H9 (cell line): ENCODE data around the gene SESTD1. TPM values are rescaled to one million over a fixed set of nuclear protein-coding genes. Genes with fewer than 3 reads are reported as not detected.

Source experiments
- DNase-seq: peaks from one replicate; pipeline ENCODE4 v3.0.0-alpha.2; 2017
- H2AFZ ChIP-seq: one replicate; pipeline ENCODE4 v1.6.1; 2013; ENCODE audit warnings: mild to moderate bottlenecking, low read length, control low read depth, moderate library complexity
- H2AK5ac ChIP-seq: 2 replicates; pipeline ENCODE4 v1.6.1; 2013; ENCODE audit warnings: low read length, control low read depth, mixed read lengths; ENCODE audit not compliant: insufficient read length
- H2BK120ac ChIP-seq: one replicate; pipeline ENCODE4 v1.6.1; 2013; ENCODE audit warnings: low read depth, mild to moderate bottlenecking, low read length, control low read depth, inconsistent platforms; ENCODE audit not compliant: poor library complexity, severe bottlenecking
- H2BK12ac ChIP-seq: 2 replicates; pipeline ENCODE4 v1.6.1; 2013; ENCODE audit warnings: low read length, control low read depth, mixed read lengths, low read depth; ENCODE audit not compliant: insufficient read length
- H2BK15ac ChIP-seq: 2 replicates; pipeline ENCODE4 v1.6.1; 2013; ENCODE audit warnings: low read depth, low read length, control low read depth
- H2BK20ac ChIP-seq: one replicate; pipeline ENCODE4 v1.6.1; 2013; ENCODE audit warnings: low read depth, mild to moderate bottlenecking, low read length, control low read depth, inconsistent platforms; ENCODE audit not compliant: poor library complexity, severe bottlenecking
- H2BK5ac ChIP-seq: 2 replicates; pipeline ENCODE4 v1.6.1; 2013; ENCODE audit warnings: low read length, control low read depth, mixed read lengths; ENCODE audit not compliant: insufficient read length
- H3K14ac ChIP-seq: 2 replicates; pipeline ENCODE4 v1.6.1; 2013; ENCODE audit warnings: low read length, control low read depth; ENCODE audit not compliant: insufficient read depth
- H3K18ac ChIP-seq: 2 replicates; pipeline ENCODE4 v1.6.1; 2013; ENCODE audit warnings: low read depth, mild to moderate bottlenecking, mixed read lengths, low read length, control low read depth; ENCODE audit not compliant: insufficient read length
- H3K23ac ChIP-seq: 2 replicates; pipeline ENCODE4 v1.6.1; 2013; ENCODE audit warnings: low read length, control low read depth, mixed read lengths, low read depth; ENCODE audit not compliant: insufficient read length
- H3K23me2 ChIP-seq: 2 replicates; pipeline ENCODE4 v1.6.1; 2013; ENCODE audit warnings: low read depth, mild to moderate bottlenecking, mixed read lengths, low read length, control low read depth; ENCODE audit not compliant: insufficient read length, poor library complexity, severe bottlenecking
- H3K27ac ChIP-seq: 2 replicates; pipeline ENCODE4 v1.5.1; 2013; ENCODE audit warnings: low read length, control low read depth, mixed read lengths, low read depth; ENCODE audit not compliant: insufficient read length
- H3K27me3 ChIP-seq: 2 replicates; pipeline ENCODE4 v1.6.1; 2013; ENCODE audit warnings: low read length, control low read depth, inconsistent platforms; ENCODE audit not compliant: insufficient read depth
- H3K4ac ChIP-seq: 2 replicates; pipeline ENCODE4 v1.6.1; 2013; ENCODE audit warnings: low read depth, mild to moderate bottlenecking, control low read depth, inconsistent platforms, low read length, moderate library complexity
- H3K4me1 ChIP-seq: 2 replicates; pipeline ENCODE4 v1.6.1; 2013; ENCODE audit warnings: low read length, control low read depth, inconsistent platforms; ENCODE audit not compliant: insufficient read depth
- H3K4me2 ChIP-seq: 2 replicates; pipeline ENCODE4 v1.6.1; 2013; ENCODE audit warnings: low read length, control low read depth, mixed read lengths; ENCODE audit not compliant: insufficient read length, insufficient read depth
- H3K56ac ChIP-seq: 2 replicates; pipeline ENCODE4 v1.6.1; 2013; ENCODE audit warnings: low read depth, mild to moderate bottlenecking, mixed read lengths, low read length, control low read depth; ENCODE audit not compliant: insufficient read length
- H3K79me1 ChIP-seq: 2 replicates; pipeline ENCODE4 v1.6.1; 2013; ENCODE audit warnings: low read depth, mild to moderate bottlenecking, moderate library complexity, low read length, control low read depth, inconsistent platforms; ENCODE audit not compliant: insufficient read depth, poor library complexity, severe bottlenecking
- H3K79me2 ChIP-seq: 2 replicates; pipeline ENCODE4 v1.6.1; 2013; ENCODE audit warnings: low read length, control low read depth, inconsistent platforms; ENCODE audit not compliant: insufficient read depth
- H3K9ac ChIP-seq: 2 replicates; pipeline ENCODE4 v1.6.1; 2013; ENCODE audit warnings: low read length, control low read depth, mixed read lengths; ENCODE audit not compliant: insufficient read length; ENCODE audit errors: extremely low read depth
- H3K9me3 ChIP-seq: one replicate; pipeline ENCODE4 v1.6.1; 2013; ENCODE audit warnings: low read depth, low read length, inconsistent platforms; ENCODE audit not compliant: control insufficient read depth
- H3T11ph ChIP-seq: one replicate; pipeline ENCODE4 v1.6.1; 2013; ENCODE audit warnings: mild to moderate bottlenecking, low read length, control low read depth, inconsistent platforms
- H4K20me1 ChIP-seq: one replicate; pipeline ENCODE4 v1.6.1; 2013; ENCODE audit not compliant: control insufficient read depth, insufficient read length, insufficient read depth
- H4K5ac ChIP-seq: 2 replicates; pipeline ENCODE4 v1.6.1; 2013; ENCODE audit warnings: low read depth, mild to moderate bottlenecking, mixed read lengths, low read length, control low read depth; ENCODE audit not compliant: insufficient read length
- H4K8ac ChIP-seq: replicated peaks from 2 replicates; pipeline ENCODE4 v1.6.1; 2013; ENCODE audit warnings: low read length, control low read depth, mixed read lengths, low read depth; ENCODE audit not compliant: insufficient read length
- H4K91ac ChIP-seq: 2 replicates; pipeline ENCODE4 v1.6.1; 2013; ENCODE audit warnings: low read depth, mild to moderate bottlenecking, moderate library complexity, mixed read lengths, low read length, control low read depth; ENCODE audit not compliant: insufficient read length
- H3K27ac Mint-ChIP-seq, 3 experiments: 2 replicates in 2 of 3; 3 replicates in 1 of 3; pipeline ENCODE4 v1.8.0; 2020 to 2021; ENCODE audit warnings: mixed read lengths in 3 of 3, mild to moderate bottlenecking in 1 of 3, moderate library complexity in 1 of 3
- H3K27me3 Mint-ChIP-seq: 2 replicates; pipeline ENCODE4 v1.8.0; 2021; ENCODE audit warnings: low read depth, mild to moderate bottlenecking, moderate library complexity, mixed read lengths
- H3K36me3 Mint-ChIP-seq, 3 experiments: 2 replicates in 2 of 3; 3 replicates in 1 of 3; pipeline ENCODE4 v1.8.0; 2020 to 2021; ENCODE audit warnings: low read depth in 3 of 3, mixed read lengths in 3 of 3; ENCODE audit not compliant: insufficient read depth in 1 of 3
- H3K4me1 Mint-ChIP-seq, 2 experiments: 2 replicates each; pipeline ENCODE4 v1.8.0; 2020; ENCODE audit warnings: mixed read lengths in 2 of 2
- H3K4me3 Mint-ChIP-seq, 2 experiments: 2 replicates in 1 of 2; 3 replicates in 1 of 2; pipeline ENCODE4 v1.8.0; 2020 to 2021; ENCODE audit warnings: mild to moderate bottlenecking in 2 of 2, mixed read lengths in 2 of 2, moderate library complexity in 1 of 2
- H3K9me3 Mint-ChIP-seq, 2 experiments: 2 replicates in 1 of 2; 3 replicates in 1 of 2; pipeline ENCODE4 v1.8.0; 2020; ENCODE audit warnings: mild to moderate bottlenecking in 2 of 2, mixed read lengths in 2 of 2, moderate library complexity in 1 of 2
- WGBS: extraction: QIAGEN DNeasy Blood & Tissue Kit; methylation state at CpG from one replicate; pipeline ENCODE4 v1.1.7; 2013; ENCODE audit warnings: missing lambda C conversion rate, low lambda C conversion rate, mixed read lengths; ENCODE audit not compliant: insufficient read length; ENCODE audit errors: extremely low coverage; 5-methylcytosine and 5-hydroxymethylcytosine counted together
- total RNA-seq: library from RNA; stranded (reverse); gene quantifications from 2 replicates; pipeline ENCODE4 v1.2.1, GENCODE V29; 2021
- TF ChIP-seq, protein P1 (sequence below): fragments of 200-600 bp; sonication (generic); conservative IDR thresholded peaks from 3 replicates; pipeline ENCODE4 v1.8.0; 2021; ENCODE audit warnings: antibody characterized with exemption, mild to moderate bottlenecking

The SESTD1 gene
- total RNA-seq, 1 experiment from 2014 or later: 44.4 TPM

DNA sequence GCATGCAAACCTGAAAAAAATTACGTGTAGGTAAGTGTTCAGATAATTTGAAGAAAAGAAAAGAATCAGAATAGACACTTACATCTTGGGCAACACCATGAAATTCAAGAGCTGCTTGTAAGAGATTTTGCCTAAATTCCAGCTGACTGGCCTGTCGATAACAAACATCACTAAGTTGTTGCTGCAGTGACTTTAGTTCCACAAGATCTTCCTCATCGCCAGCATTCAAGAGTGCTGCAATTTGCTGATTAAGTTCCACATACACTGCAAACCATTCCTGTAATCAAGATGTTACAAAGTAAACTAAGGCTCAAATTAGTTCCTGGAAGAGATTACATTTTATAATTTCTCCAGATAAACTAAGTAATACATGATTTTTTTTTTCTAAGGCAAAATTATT lies 140.3 kb downstream of the SESTD1 start:
- no peak overlapping the region for H3K23ac ChIP-seq
- H3K79me2 ChIP-seq: no peaks in the 10 kb centered on the region
- H2BK20ac ChIP-seq: no peak overlapping the region
- H3K4me2 ChIP-seq: no peak overlapping the region
- H3K4me3 Mint-ChIP-seq: no peak overlapping the region
- no peak overlapping the region for H3K4ac ChIP-seq
- H2BK12ac ChIP-seq: no peak overlapping the region
- H2AFZ ChIP-seq: no peak overlapping the region
- H4K5ac ChIP-seq: no peak overlapping the region
- no peak overlapping the region for H2BK5ac ChIP-seq
- H3K27me3 Mint-ChIP-seq: no peaks in the 10 kb centered on the region
- no peak overlapping the region for H3K27ac ChIP-seq
- no peaks in the 10 kb centered on the region; a peak in 1 of 7 replicates for H3K36me3 Mint-ChIP-seq
- H3K27me3 ChIP-seq: no peaks in the 10 kb centered on the region
- no peaks in the 10 kb centered on the region for H3K4me1 Mint-ChIP-seq
- no peak overlapping the region for H3K27ac Mint-ChIP-seq
- no peak overlapping the region for H2AK5ac ChIP-seq
- H3K9ac ChIP-seq: no peak overlapping the region
- no peak overlapping the region for H3K56ac ChIP-seq
- TF ChIP-seq, protein P1, sequence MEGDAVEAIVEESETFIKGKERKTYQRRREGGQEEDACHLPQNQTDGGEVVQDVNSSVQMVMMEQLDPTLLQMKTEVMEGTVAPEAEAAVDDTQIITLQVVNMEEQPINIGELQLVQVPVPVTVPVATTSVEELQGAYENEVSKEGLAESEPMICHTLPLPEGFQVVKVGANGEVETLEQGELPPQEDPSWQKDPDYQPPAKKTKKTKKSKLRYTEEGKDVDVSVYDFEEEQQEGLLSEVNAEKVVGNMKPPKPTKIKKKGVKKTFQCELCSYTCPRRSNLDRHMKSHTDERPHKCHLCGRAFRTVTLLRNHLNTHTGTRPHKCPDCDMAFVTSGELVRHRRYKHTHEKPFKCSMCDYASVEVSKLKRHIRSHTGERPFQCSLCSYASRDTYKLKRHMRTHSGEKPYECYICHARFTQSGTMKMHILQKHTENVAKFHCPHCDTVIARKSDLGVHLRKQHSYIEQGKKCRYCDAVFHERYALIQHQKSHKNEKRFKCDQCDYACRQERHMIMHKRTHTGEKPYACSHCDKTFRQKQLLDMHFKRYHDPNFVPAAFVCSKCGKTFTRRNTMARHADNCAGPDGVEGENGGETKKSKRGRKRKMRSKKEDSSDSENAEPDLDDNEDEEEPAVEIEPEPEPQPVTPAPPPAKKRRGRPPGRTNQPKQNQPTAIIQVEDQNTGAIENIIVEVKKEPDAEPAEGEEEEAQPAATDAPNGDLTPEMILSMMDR: no peak
- no peaks in the 10 kb centered on the region for H3K23me2 ChIP-seq
- H3K9me3 Mint-ChIP-seq: no peaks in the 10 kb centered on the region
- H4K20me1 ChIP-seq: no peaks in the 10 kb centered on the region
- H3K18ac ChIP-seq: no peak overlapping the region
- WGBS: no CpG with 5 or more reads among the region's 3 CpGs
- no peak overlapping the region for H4K91ac ChIP-seq
- no peak overlapping the region for H3T11ph ChIP-seq
- H3K79me1 ChIP-seq: no peaks in the 10 kb centered on the region
- no peaks in the 10 kb centered on the region for H3K4me1 ChIP-seq
- no peak overlapping the region for H2BK120ac ChIP-seq
- no peak overlapping the region for H3K14ac ChIP-seq
- no peak overlapping the region for H2BK15ac ChIP-seq
- DNase-seq: no peak
- no peak overlapping the region for H4K8ac ChIP-seq
- H3K9me3 ChIP-seq: no peaks in the 10 kb centered on the region
